K562 (cell line): Measurements from ENCODE around the gene ZBTB46. TPM values are rescaled to one million over a fixed set of nuclear protein-coding genes. Genes with fewer than 3 reads are reported as not detected.

ENCODE experiments used
- ATAC-seq: fragments of 200-7000 bp; cut with Tn5 transposase; 3 replicates; pipeline ENCODE4 v1.9.1; 2020; ENCODE audit warnings: moderate library complexity
- BruUV-seq: library from RNA; stranded (reverse); fragments of 400-500 nt; replicated peaks from 2 replicates; lab custom pipeline; 2021; lab: Mats Ljungman, UMichigan
- CTCF ChIA-PET: fragments of 300-600 bp; formaldehyde crosslinking; extraction: SDS; loops from one replicate; lab custom pipeline; 2021; ENCODE audit warnings: low intra/inter-chr PET ratio; lab: Yijun Ruan, JAX
- POLR2A ChIA-PET: fragments of 300-600, 350-650 bp; sonication (Branson Sonifier 250); formaldehyde crosslinking; extraction: SDS; loops from one replicate; lab custom pipeline; 2021; ENCODE audit warnings: antibody characterized with exemption, inconsistent platforms; lab: Yijun Ruan, JAX
- DNase-seq, 4 experiments: peaks; one replicate each; pipeline versions ENCODE4 v3.0.0 to v3.0.0-alpha.2; 2011 to 2018; ENCODE audit warnings: low spot score in 3 of 4, mixed read lengths in 3 of 4; ENCODE audit errors: extremely low read depth in 1 of 4
- FAIRE-seq: peaks from 2 replicates; lab custom pipeline; 2011; peaks lifted over from hg19 to GRCh38; lab: Jason Lieb, UNC
- H2AFZ ChIP-seq: 2 replicates; pipeline ENCODE4 v1.6.0; 2011; ENCODE audit warnings: low read depth, low read length, control low read depth, inconsistent platforms
- H3K27ac ChIP-seq: fragments of 200-600 bp; 3 replicates; pipeline ENCODE4 v1.8.0; 2011; ENCODE audit warnings: low read depth, mild to moderate bottlenecking, control low read depth, inconsistent platforms, low read length, moderate library complexity, mixed read lengths; ENCODE audit errors: extremely low read depth
- H3K27me3 ChIP-seq, 2 experiments: fragments of 300-600 bp in 1 of 2; 2 replicates in 1 of 2; 3 replicates in 1 of 2; pipeline versions ENCODE4 v1.6.0 to v1.8.0; 2011; ENCODE audit warnings: inconsistent platforms in 2 of 2, low read length in 2 of 2, mild to moderate bottlenecking in 1 of 2, mixed read lengths in 1 of 2, moderate library complexity in 1 of 2; ENCODE audit not compliant: control insufficient read depth in 2 of 2, insufficient read depth in 2 of 2
- H3K36me3 ChIP-seq: fragments of 300-600 bp; 3 replicates; pipeline ENCODE4 v1.8.0; 2011; ENCODE audit warnings: mild to moderate bottlenecking, low read length, inconsistent platforms; ENCODE audit not compliant: control insufficient read depth, insufficient read depth
- H3K4me1 ChIP-seq, 2 experiments: fragments of 200-600 bp in 1 of 2; replicated peaks in 1 of 2; 2 replicates in 1 of 2; 3 replicates in 1 of 2; pipeline versions ENCODE4 v1.5.1 to v1.8.0; 2011; ENCODE audit warnings: inconsistent platforms in 2 of 2, low read length in 2 of 2, mild to moderate bottlenecking in 1 of 2, mixed read lengths in 1 of 2, moderate library complexity in 1 of 2; ENCODE audit not compliant: control insufficient read depth in 2 of 2, insufficient read depth in 2 of 2
- H3K4me2 ChIP-seq: 2 replicates; pipeline ENCODE4 v1.6.1; 2011; ENCODE audit warnings: low read length, control low read depth, inconsistent platforms, mixed read lengths; ENCODE audit not compliant: insufficient read depth
- H3K4me3 ChIP-seq: fragments of 200-600 bp; sonication (generic), shearing (Covaris generic); 2 replicates; pipeline ENCODE4 v1.5.1; 2016; ENCODE audit warnings: control low read depth, inconsistent platforms
- H3K79me2 ChIP-seq: fragments of 200-600 bp; 3 replicates; pipeline ENCODE4 v1.8.0; 2011; ENCODE audit warnings: low read length, inconsistent platforms; ENCODE audit not compliant: control insufficient read depth, insufficient read depth
- H3K9ac ChIP-seq, 2 experiments: 2 replicates each; pipeline versions ENCODE4 v1.6.0 to v1.6.1; 2011; ENCODE audit warnings: low read depth in 2 of 2, low read length in 2 of 2, control low read depth in 1 of 2, inconsistent platforms in 1 of 2, mild to moderate bottlenecking in 1 of 2, mixed read lengths in 1 of 2; ENCODE audit not compliant: insufficient read depth in 1 of 2
- H3K9me1 ChIP-seq: one replicate; pipeline ENCODE4 v1.6.0; 2011; ENCODE audit warnings: inconsistent platforms, mild to moderate bottlenecking, low read length, moderate library complexity; ENCODE audit not compliant: control insufficient read depth, insufficient read depth
- H3K9me3 ChIP-seq: replicated peaks from 2 replicates; pipeline ENCODE4 v1.5.1; 2011; ENCODE audit warnings: low read depth, low read length, inconsistent platforms; ENCODE audit not compliant: control insufficient read depth, insufficient read depth
- H4K20me1 ChIP-seq: replicated peaks from 2 replicates; pipeline ENCODE4 v1.6.1; 2011; ENCODE audit warnings: low read length, inconsistent platforms, mixed read lengths; ENCODE audit not compliant: control insufficient read depth, insufficient read depth
- HNRNPL ChIP-seq: fragments of 200-400 bp; formaldehyde crosslinking; IDR thresholded peaks from 2 replicates; pipeline ENCODE4 v1.6.1; 2017; ENCODE audit warnings: low read depth, mild to moderate bottlenecking, low read length
- RBFOX2 ChIP-seq: fragments of 200-400 bp; formaldehyde crosslinking; IDR thresholded peaks from 2 replicates; pipeline ENCODE4 v1.6.1; 2017; ENCODE audit warnings: low read depth, mild to moderate bottlenecking, low read length, moderate library complexity
- TAF7 ChIP-seq: fragments of 450-650 bp; IDR thresholded peaks from 2 replicates; pipeline ENCODE4 v1.6.1; 2016; ENCODE audit warnings: missing genetic modification characterization, missing compliant biosample characterization
- ZEB2 ChIP-seq: fragments of 450-650 bp; IDR thresholded peaks from 2 replicates; pipeline ENCODE4 v1.6.1; 2016
- WGBS: fragments of 100-300 bp; shearing (Covaris generic); methylation state at CpG from one replicate; pipeline ENCODE4 v1.1.6; 2016; ENCODE audit warnings: low coverage, mixed read lengths; ENCODE audit not compliant: insufficient coverage; ENCODE audit errors: missing lambda C conversion rate; 5-methylcytosine and 5-hydroxymethylcytosine counted together
- in situ Hi-C: fragments of 300-500 bp; cut with MboI; formaldehyde crosslinking; loops from 4 replicates; pipeline ENCODE4 v1.15.0; 2018; ENCODE audit warnings: inconsistent platforms, mixed read lengths
- intact Hi-C: fragments of 100-400 bp; cut with micrococcal nuclease; formaldehyde crosslinking; loops from 2 replicates; pipeline ENCODE4 v1.14.2; 2022
- polyA plus RNA-seq, 8 experiments: library from polyadenylated mRNA; depleted of rRNA in 4 of 8; stranded (reverse) in 5 of 8; unstranded in 3 of 8; fragments of >200 nt; fragmentation: Nextera tagmentation in 2 of 8; fragmentation: Illumina TruSeq in 1 of 8; extraction: Ambion mirVana in 2 of 8; extraction: Trizol in 1 of 8; gene quantifications; 2 replicates each; pipeline versions ENCODE4 v1.2.1 to v1.2.3, GENCODE V29; 2011 to 2014; ENCODE audit warnings: inconsistent platforms in 1 of 8, missing spikeins in 1 of 8
- total RNA-seq, 7 experiments: library from RNA; depleted of rRNA in 6 of 7; stranded (reverse); fragments of >200 nt in 6 of 7; fragmentation: Illumina TruSeq in 2 of 7; extraction: Trizol in 2 of 7; gene quantifications; 2 replicates each; pipeline versions ENCODE4 v1.2.1 to v1.2.3, GENCODE V29; 2011 to 2021; ENCODE audit warnings: low replicate concordance in 1 of 7

The ZBTB46 gene
- total and polyA plus RNA-seq, 9 of the 15 experiments (the other 6 are each of a cell fraction or from before 2014, with no cell fraction given) = 0.29 to 4.1 (median 1.1) TPM

DNA sequence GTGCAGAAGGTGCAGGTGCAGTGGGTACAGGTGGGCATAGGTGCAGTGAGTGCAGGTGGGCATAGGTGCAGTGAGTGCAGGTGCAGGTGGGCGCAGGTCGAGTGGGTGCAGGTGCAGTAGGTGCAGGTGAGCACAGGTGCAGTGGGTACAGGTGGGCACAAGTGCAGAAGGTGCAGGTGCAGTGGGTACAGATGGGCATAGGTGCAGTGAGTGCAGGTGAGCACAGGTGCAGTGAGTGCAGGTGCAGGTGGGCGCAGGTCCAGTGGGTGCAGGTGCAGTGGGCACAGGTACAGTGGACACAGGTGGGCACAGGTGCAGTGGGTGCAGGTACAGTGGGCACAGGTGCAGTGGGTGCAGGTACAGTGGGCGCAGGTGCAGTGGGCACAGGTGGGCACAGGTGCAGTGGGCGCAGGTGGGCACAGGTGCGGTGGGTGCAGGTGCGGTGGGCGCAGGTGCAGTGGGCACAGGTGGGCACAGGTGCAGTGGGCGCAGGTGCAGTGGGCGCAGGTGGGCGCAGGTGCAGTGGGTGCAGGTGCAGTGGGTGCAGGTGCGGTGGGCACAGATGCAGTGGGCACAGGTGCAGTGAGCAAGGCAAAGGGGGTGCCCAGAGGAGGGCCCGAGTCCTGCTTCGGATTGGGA lies 15.3 kb downstream of the ZBTB46 start:
- Histone ChIP-seq H2AFZ (no peak overlapping the region), H3K4me2 (no peak overlapping the region), H3K27ac (no peak overlapping the region), H3K9me3 (no peaks in the 10 kb centered on the region), H3K4me1 (peaks cover 5 to 30% of the 10 kb centered on the region in 2 experiments; a peak in 4 of 5 replicates), H3K9me1 (no peaks in the 10 kb centered on the region), H3K9ac (no peak overlapping the region; a peak in 1 of 4 replicates), H3K79me2 (no peaks in the 10 kb centered on the region), H3K4me3 (no peak overlapping the region), H3K27me3 (peaks cover 0 to 7% of the 10 kb centered on the region in 2 experiments; a peak in 2 of 5 replicates), H4K20me1 (no peaks in the 10 kb centered on the region; the same call in 1 of the 2 replicates), H3K36me3 (no peaks in the 10 kb centered on the region)
- no peak for DNase-seq
- no peak for FAIRE-seq
- in situ Hi-C loops (no loop called here), intact Hi-C loops (no loop called here)
- ChIA-PET POLR2A (interaction anchor here (1.1 kb wide), 1 partner anchor 30 kb away, joined by 3 read pairs; no protein-coding TSS in a partner anchor), CTCF (no interaction called here)
- 46% methylated on average over 14 of the region's 14 CpGs for WGBS
- TF ChIP-seq RBFOX2 (peak; percentile 31; the same call in 1 of the 2 replicates), ZEB2 (peak; percentile 34; the same call in 1 of the 2 replicates), TAF7 (tag) (no peak), HNRNPL (peak; percentile 99)
- no TSS peak for BruUV-seq
- ATAC-seq = no peak
